Adrenal gland (tissue), 12 donors: Measurements from ENCODE around the gene SSU72. TPM values are rescaled to one million over a fixed set of nuclear protein-coding genes. Genes with fewer than 3 reads are reported as not detected.

Experiments used
- DNase-seq, 7 donors: peaks; one replicate each; pipeline ENCODE4 v3.0.0-alpha.2; 2019 to 2020
- H3K27ac ChIP-seq, 5 donors: fragments of 200-600 bp; sonication (generic) in 4 of 5; 1 replicate in 3 of 5; 2 replicates in 2 of 5; pipeline versions ENCODE4 v1.5.1 to v1.8.0; 2016 to 2020; ENCODE audit warnings: mild to moderate bottlenecking in 1 of 5
- H3K27me3 ChIP-seq: fragments of 200-600 bp; 2 replicates; pipeline ENCODE4 v1.8.0; 2021
- H3K36me3 ChIP-seq, 2 donors: fragments of 200-600 bp; replicated peaks in 1 of 2; 1 replicate in 1 of 2; 2 replicates in 1 of 2; pipeline versions ENCODE4 v1.5.1 to v1.8.0; 2018 to 2022
- H3K4me1 ChIP-seq, 2 donors: fragments of 200-600 bp; replicated peaks in 1 of 2; 1 replicate in 1 of 2; 2 replicates in 1 of 2; pipeline versions ENCODE4 v1.5.1 to v1.8.0; 2018 to 2021
- H3K4me3 ChIP-seq, 4 donors: fragments of 200-600 bp; sonication (generic) in 3 of 4; one replicate each; pipeline ENCODE4 v1.5.1; 2016 to 2018
- H3K9me3 ChIP-seq, 3 donors: fragments of 200-600 bp; sonication (generic) in 1 of 3; replicated peaks in 1 of 3; 1 replicate in 2 of 3; 2 replicates in 1 of 3; pipeline versions ENCODE4 v1.5.1 to v1.8.0; 2016 to 2021
- POLR2A ChIP-seq, 2 donors: fragments of 450-650 bp; IDR thresholded peaks; one replicate each; pipeline ENCODE4 v1.6.1; 2017; ENCODE audit warnings: antibody characterized with exemption in 2 of 2, mild to moderate bottlenecking in 2 of 2, moderate library complexity in 1 of 2
- WGBS, 4 donors: extraction: QIAGEN DNeasy Blood & Tissue Kit in 2 of 4; methylation state at CpG; one replicate each; pipeline versions ENCODE4 v1.1.5 to v1.1.7; 2013 to 2017; 5-methylcytosine and 5-hydroxymethylcytosine counted together
- intact Hi-C, 2 donors: fragments of 100-400 bp; cut with DNase I; formaldehyde crosslinking; loops; one replicate each; pipeline versions ENCODE4 v1.14.1 to v1.15.0; 2022 to 2023
- polyA plus RNA-seq, 3 donors: library from polyadenylated mRNA; stranded (reverse); fragments of 200-250 nt in 2 of 3; fragments of 350-450 nt in 1 of 3; fragmentation: Illumina TruSeq in 1 of 3; extraction: RNeasy Lipid Tissue Mini Kit (QIAGEN cat#74804) in 1 of 3; gene quantifications; one replicate each; pipeline ENCODE4 v1.2.3, GENCODE V29; 2013 to 2014
- total RNA-seq, 9 donors: library from RNA; depleted of rRNA in 4 of 9; stranded (reverse); fragments of >200 nt in 4 of 9; fragments of 120-200 nt in 1 of 9; fragmentation: NEBNext Ultra II Directional in 1 of 9; extraction: Animal tissue kit (Norgen Biotek cat#: 25700) in 1 of 9; gene quantifications; one replicate each; pipeline versions ENCODE4 v1.1.0 to v1.2.4, GENCODE V29; 2013 to 2023
- TF ChIP-seq, protein P1 (sequence below), 6 experiments: fragments of 450-650 bp in 4 of 6; fragments of 200-600 bp in 2 of 6; sonication (generic) in 1 of 6; IDR thresholded peaks; 1 replicate in 5 of 6; 2 replicates in 1 of 6; pipeline versions ENCODE4 v1.5.1 to v1.8.0; 2016 to 2021; ENCODE audit warnings: antibody characterized with exemption in 6 of 6, mild to moderate bottlenecking in 2 of 6, moderate library complexity in 1 of 6
- donor health status: healthy with polysubstance abuse.
- donor health status: Bipolar disorder and iron deficiency.
- donor health status: DM: yes; HTN: yes; CAD: no.
- donor health status: DM: no; HTN: no; CAD: no.
- donor health status: DM: no; HTN: no; CAD: no.
- donor health status: DM: yes; HTN: yes; CAD: no.

The SSU72 gene
- total and polyA plus RNA-seq, 12 donors, result 50.1 to 219 (median 108) TPM

DNA sequence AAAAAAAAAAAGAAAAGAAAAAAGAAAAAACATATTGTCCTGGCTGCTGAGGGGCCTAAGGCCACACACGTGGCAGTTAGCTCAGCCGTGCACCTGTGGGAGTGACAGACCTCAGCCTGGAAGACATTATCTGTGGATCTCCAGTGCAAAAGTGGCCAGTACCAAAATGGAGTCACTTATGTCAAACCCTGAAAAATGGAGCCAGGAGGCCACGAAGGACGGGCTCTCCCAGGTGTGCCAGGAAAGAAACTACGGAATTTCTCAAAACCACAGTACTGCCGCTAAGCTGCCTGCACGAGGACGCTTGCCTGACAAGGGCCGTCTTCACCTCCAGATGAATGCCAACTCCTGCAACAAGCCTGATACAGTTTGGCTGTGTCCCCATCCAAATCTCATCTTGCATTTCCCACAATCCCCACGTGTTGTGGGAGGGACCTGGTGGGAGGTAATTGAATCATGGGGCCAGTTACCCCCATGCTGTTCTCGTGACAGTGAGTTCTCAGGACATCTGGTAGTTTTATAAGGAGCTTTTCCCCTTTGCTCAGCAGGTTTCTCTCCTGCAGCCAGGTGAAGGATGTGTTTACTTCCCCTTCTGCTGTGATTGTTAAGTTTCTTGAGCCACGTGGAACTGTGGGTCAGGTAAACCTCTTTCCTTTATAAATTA, 35.3 kb upstream of the SSU72 start:
- Histone ChIP-seq H3K9me3 (no peaks in the 10 kb centered on the region), H3K4me1 (peaks cover 15 to 29% of the 10 kb centered on the region in 2 donors), H3K4me3 (no peak overlapping the region), H3K27me3 (no peaks in the 10 kb centered on the region), H3K36me3 (no peaks in the 10 kb centered on the region), H3K27ac (no peak overlapping the region)
- intact Hi-C loops, result no loop called here
- WGBS, 4 donors, result 66 to 74% (median 72%) methylated on average over 8 to 12 of the region's 12 CpGs
- DNase-seq, result peak in 1 of 7 donors; percentile 5
- TF ChIP-seq, protein P1, sequence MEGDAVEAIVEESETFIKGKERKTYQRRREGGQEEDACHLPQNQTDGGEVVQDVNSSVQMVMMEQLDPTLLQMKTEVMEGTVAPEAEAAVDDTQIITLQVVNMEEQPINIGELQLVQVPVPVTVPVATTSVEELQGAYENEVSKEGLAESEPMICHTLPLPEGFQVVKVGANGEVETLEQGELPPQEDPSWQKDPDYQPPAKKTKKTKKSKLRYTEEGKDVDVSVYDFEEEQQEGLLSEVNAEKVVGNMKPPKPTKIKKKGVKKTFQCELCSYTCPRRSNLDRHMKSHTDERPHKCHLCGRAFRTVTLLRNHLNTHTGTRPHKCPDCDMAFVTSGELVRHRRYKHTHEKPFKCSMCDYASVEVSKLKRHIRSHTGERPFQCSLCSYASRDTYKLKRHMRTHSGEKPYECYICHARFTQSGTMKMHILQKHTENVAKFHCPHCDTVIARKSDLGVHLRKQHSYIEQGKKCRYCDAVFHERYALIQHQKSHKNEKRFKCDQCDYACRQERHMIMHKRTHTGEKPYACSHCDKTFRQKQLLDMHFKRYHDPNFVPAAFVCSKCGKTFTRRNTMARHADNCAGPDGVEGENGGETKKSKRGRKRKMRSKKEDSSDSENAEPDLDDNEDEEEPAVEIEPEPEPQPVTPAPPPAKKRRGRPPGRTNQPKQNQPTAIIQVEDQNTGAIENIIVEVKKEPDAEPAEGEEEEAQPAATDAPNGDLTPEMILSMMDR (IDR thresholded peaks at IDR 0.05), result no peak
- no peak for TF ChIP-seq POLR2A (IDR thresholded peaks at IDR 0.05)

- Histone ChIP-seq H3K4me3 (no peak overlapping the region), H3K9me3 (no peaks in the 10 kb centered on the region), H3K4me1 (peaks cover 0 to 6% of the 10 kb centered on the region in 2 donors), H3K27me3 (no peaks in the 10 kb centered on the region), H3K27ac (no peak overlapping the region), H3K36me3 (no peaks in the 10 kb centered on the region)
- no peak for DNase-seq
- 77 to 90% (median 82%) methylated on average over 3 to 13 of the region's 13 CpGs for WGBS, 4 donors
- no peak for TF ChIP-seq POLR2A (IDR thresholded peaks at IDR 0.05)
- TF ChIP-seq, protein P1 (IDR thresholded peaks at IDR 0.05), result no peak
- intact Hi-C loops, result no loop called here
Observed at GRCh38 chr1:1606232-1606631, 31.6 kb upstream of the SSU72 start.

GRCh38 chr1:1605724-1606123, 31.1 kb upstream of the SSU72 start:
- Histone ChIP-seq H3K9me3 (no peaks in the 10 kb centered on the region), H3K4me3 (no peak overlapping the region), H3K27ac (no peak overlapping the region), H3K36me3 (no peaks in the 10 kb centered on the region), H3K4me1 (peaks cover 0 to 6% of the 10 kb centered on the region in 2 donors), H3K27me3 (no peaks in the 10 kb centered on the region)
- intact Hi-C loops, result no loop called here
- TF ChIP-seq POLR2A (IDR thresholded peaks at IDR 0.05), result no peak
- TF ChIP-seq, protein P1 (IDR thresholded peaks at IDR 0.05), result no peak
- 81 to 90% (median 88%) methylated on average over 4 to 17 of the region's 17 CpGs for WGBS, 4 donors
- no peak for DNase-seq

DNA sequence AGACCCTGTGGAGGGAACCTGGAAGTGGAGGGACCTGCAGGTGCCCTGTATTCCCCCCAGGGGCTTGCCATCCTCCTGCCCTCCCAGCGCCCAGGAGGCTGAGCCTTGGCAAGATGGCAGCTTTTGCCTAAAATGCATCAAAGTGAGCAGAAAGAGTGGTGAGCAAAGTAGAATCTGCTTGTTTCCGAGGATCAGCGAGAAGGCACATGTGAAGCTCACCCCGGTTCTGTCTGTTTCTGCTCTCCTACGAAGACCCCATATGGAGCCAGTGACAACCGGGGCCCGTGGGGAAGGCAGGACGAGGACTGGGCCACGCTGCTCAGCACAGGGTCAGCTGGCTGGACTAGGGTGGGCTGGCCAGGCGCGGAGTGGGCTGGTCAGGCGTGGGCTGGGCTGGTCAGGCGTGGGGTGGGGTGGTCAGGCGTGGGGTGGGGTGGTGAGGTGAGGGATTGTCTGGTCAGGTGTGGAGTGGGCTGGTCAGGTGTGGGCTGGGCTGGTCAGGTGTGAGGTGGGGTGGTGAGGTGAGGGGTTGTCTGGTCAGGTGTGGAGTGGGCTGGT, 30.4 kb upstream of the SSU72 start:
- H3K27ac ChIP-seq, result no peak overlapping the region
- whole genome bisulfite sequencing, 4 donors, result 74 to 81% (median 78%) methylated on average over 5 to 14 of the region's 14 CpGs
- DNase-seq, result no peak
- TF ChIP-seq POLR2A (IDR thresholded peaks at IDR 0.05), result no peak
- TF ChIP-seq, protein P1 (IDR thresholded peaks at IDR 0.05), result no peak
- intact Hi-C loops, result no loop called here
- no peak overlapping the region for H3K4me3 ChIP-seq
- no peaks in the 10 kb centered on the region for H3K36me3 ChIP-seq
- peaks cover 0 to 11% of the 10 kb centered on the region in 2 donors for H3K4me1 ChIP-seq
- no peaks in the 10 kb centered on the region for H3K9me3 ChIP-seq
- H3K27me3 ChIP-seq, result no peaks in the 10 kb centered on the region
